ENCODE measurements around the gene TBC1D32. TPM values are rescaled to one million over a fixed set of nuclear protein-coding genes. Genes with fewer than 3 reads are reported as not detected.

TBC1D32 gene
- total and polyA plus RNA-seq, 7 donors: 0.60 to 6.1 (median 2.1) TPM

DNA sequence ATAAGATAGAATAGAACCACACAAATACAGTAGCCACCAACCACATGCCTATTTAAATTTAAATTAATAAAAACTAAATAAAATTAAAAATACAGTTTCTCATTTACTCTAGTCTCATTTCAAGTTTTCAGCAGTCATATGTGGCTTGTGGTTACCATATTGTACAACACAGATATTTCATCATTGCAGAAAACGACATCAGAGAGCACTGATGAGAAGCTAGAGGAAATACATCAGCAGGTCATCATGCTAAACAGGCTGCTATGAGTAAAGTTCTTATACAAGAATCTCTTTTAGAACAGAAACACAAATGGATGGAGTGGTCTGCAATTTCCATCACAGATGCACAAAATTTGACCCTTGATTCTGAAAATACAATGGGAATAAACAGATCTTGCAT is 36.6 kb downstream of the TBC1D32 start:
- DNase-seq: no peak
- no peaks in the 10 kb centered on the region for H3K27me3 ChIP-seq
- H3K4me3 ChIP-seq: no peak overlapping the region
- H3K4me1 ChIP-seq: no peaks in the 10 kb centered on the region
- H3K9me3 ChIP-seq: no peaks in the 10 kb centered on the region
- 73 to 86% methylated on average over 1 of the region's 1 CpG for WGBS, 2 donors
- no peak for TF ChIP-seq POLR2AphosphoS5 (IDR thresholded peaks at IDR 0.05)
- no peak for TF ChIP-seq POLR2A (IDR thresholded peaks at IDR 0.05)
- TF ChIP-seq CTCF (IDR thresholded peaks at IDR 0.05): no peak
- TF ChIP-seq EP300 (IDR thresholded peaks at IDR 0.05): no peak
- intact Hi-C loops (cut with DNase I): no loop called here
- no peak overlapping the region for H3K27ac ChIP-seq
- no peaks in the 10 kb centered on the region for H3K36me3 ChIP-seq

- no peak overlapping the region for H3K4me3 ChIP-seq
- DNase-seq: no peak
- no peaks in the 10 kb centered on the region for H3K36me3 ChIP-seq
- TF ChIP-seq EP300 (IDR thresholded peaks at IDR 0.05) (no peak), POLR2A (IDR thresholded peaks at IDR 0.05) (no peak), POLR2AphosphoS5 (IDR thresholded peaks at IDR 0.05) (no peak), CTCF (IDR thresholded peaks at IDR 0.05) (no peak)
- no peak overlapping the region for H3K27ac ChIP-seq
- intact Hi-C loops (cut with DNase I): no loop called here
- no peaks in the 10 kb centered on the region for H3K4me1 ChIP-seq
- H3K27me3 ChIP-seq: no peaks in the 10 kb centered on the region
- WGBS, 2 donors: 96 to 100% methylated on average over 1 of the region's 1 CpG
- H3K9me3 ChIP-seq: no peaks in the 10 kb centered on the region
Measured at GRCh38 chr6:121285041-121285440, 49.2 kb downstream of the TBC1D32 start.

DNA sequence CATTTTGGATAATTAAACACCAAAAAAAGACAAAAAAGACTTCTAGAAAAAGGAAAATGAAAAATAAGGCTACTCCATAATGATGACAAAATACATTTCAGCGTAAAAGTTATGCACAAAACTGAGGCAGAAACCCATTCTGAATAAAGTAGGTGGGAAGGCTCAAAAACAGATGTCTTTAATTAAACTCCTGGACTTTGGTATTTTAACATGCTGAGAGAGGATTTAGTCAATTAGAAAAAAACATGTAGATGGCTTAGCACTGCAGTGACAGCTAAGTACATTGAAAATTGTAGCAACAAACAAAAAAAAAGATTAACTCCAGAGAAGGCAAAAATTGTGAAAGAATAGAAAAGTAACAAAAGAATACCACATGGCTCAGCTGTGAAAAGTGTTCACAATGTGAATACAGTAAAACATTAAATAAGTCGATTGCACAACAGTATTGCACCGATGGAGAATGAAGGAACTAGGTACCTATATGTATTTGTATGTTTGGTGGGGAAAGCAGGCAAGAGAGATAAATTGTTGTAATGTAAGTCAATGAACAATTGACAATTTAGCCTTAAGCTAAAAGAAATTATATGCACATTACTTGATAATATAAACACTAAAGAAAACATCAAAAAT is 59.5 kb downstream of the TBC1D32 start:
- Histone ChIP-seq H3K27ac (no peak overlapping the region), H3K4me1 (no peaks in the 10 kb centered on the region), H3K27me3 (no peaks in the 10 kb centered on the region), H3K36me3 (peaks cover 0 to 5% (median 0%) of the 10 kb centered on the region in 4 donors), H3K4me3 (no peak overlapping the region), H3K9me3 (no peaks in the 10 kb centered on the region)
- WGBS, 2 donors: 91 to 94% methylated on average over 3 of the region's 3 CpGs
- no peak for TF ChIP-seq POLR2A (IDR thresholded peaks at IDR 0.05)
- TF ChIP-seq POLR2AphosphoS5 (IDR thresholded peaks at IDR 0.05): no peak
- TF ChIP-seq CTCF (IDR thresholded peaks at IDR 0.05): no peak
- no peak for TF ChIP-seq EP300 (IDR thresholded peaks at IDR 0.05)
- DNase-seq: no peak
- intact Hi-C loops (cut with DNase I): no loop called here

DNA sequence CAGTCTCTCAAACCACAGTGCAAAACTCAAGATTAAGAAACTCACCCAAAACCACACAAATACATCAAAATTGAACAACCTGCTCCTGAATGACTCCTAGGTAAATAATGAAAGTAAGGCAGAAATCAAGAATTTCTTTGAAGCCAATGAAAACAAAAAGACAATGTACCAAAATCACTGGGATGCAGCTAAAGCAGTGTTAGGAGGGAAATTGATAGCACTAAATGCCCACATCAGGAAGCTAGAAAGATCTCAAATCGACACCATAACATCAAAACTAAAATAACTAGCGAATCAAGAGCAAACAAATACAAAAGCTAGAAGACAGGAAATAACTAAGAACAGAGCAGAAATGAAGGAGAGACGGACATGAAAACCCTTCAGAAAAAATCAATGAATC is 70.5 kb downstream of the TBC1D32 start:
- intact Hi-C loops (cut with DNase I): no loop called here
- no peaks in the 10 kb centered on the region for H3K36me3 ChIP-seq
- no peak for DNase-seq
- WGBS, 2 donors: 63 to 96% methylated on average over 3 of the region's 3 CpGs
- peaks cover 0 to 14% (median 3%) of the 10 kb centered on the region in 4 donors for H3K9me3 ChIP-seq
- H3K27me3 ChIP-seq: no peaks in the 10 kb centered on the region
- no peak overlapping the region for H3K4me3 ChIP-seq
- no peak for TF ChIP-seq POLR2AphosphoS5 (IDR thresholded peaks at IDR 0.05)
- no peak for TF ChIP-seq CTCF (IDR thresholded peaks at IDR 0.05)
- TF ChIP-seq POLR2A (IDR thresholded peaks at IDR 0.05): no peak
- TF ChIP-seq EP300 (IDR thresholded peaks at IDR 0.05): no peak
- H3K4me1 ChIP-seq: no peaks in the 10 kb centered on the region
- no peak overlapping the region for H3K27ac ChIP-seq

- Histone ChIP-seq H3K9me3 (peaks cover 0 to 11% (median 1%) of the 10 kb centered on the region in 4 donors), H3K4me1 (no peaks in the 10 kb centered on the region), H3K27me3 (no peaks in the 10 kb centered on the region), H3K27ac (no peak overlapping the region), H3K4me3 (no peak overlapping the region), H3K36me3 (no peaks in the 10 kb centered on the region)
- no peak for TF ChIP-seq POLR2A (IDR thresholded peaks at IDR 0.05)
- TF ChIP-seq POLR2AphosphoS5 (IDR thresholded peaks at IDR 0.05): no peak
- no peak for TF ChIP-seq CTCF (IDR thresholded peaks at IDR 0.05)
- TF ChIP-seq EP300 (IDR thresholded peaks at IDR 0.05): no peak
- no peak for DNase-seq
- WGBS, 2 donors: 86 to 87% methylated on average over 9 of the region's 9 CpGs
- intact Hi-C loops (cut with DNase I): no loop called here
Measured at GRCh38 chr6:121260651-121261102, 73.6 kb downstream of the TBC1D32 start.
